Endodermal cell (in vitro differentiated cells): ENCODE measurements around the gene KIAA0513. TPM values are rescaled to one million over a fixed set of nuclear protein-coding genes. Genes with fewer than 3 reads are reported as not detected.

Experiments
- DNase-seq: peaks from one replicate; pipeline ENCODE4 v3.0.0-alpha.2; 2017
- H3K27ac ChIP-seq: 2 replicates; pipeline ENCODE4 v1.5.1; 2013; ENCODE audit warnings: mild to moderate bottlenecking, low read depth, low read length, moderate library complexity
- H3K27me3 ChIP-seq: 2 replicates; pipeline ENCODE4 v1.6.1; 2013; ENCODE audit warnings: mild to moderate bottlenecking, low read length, moderate library complexity; ENCODE audit not compliant: insufficient read depth, control insufficient read depth, poor library complexity, severe bottlenecking
- H3K36me3 ChIP-seq: 2 replicates; pipeline ENCODE4 v1.7.0; 2013; ENCODE audit warnings: mild to moderate bottlenecking, low read length, moderate library complexity; ENCODE audit not compliant: control insufficient read depth, insufficient read depth
- H3K4me1 ChIP-seq: one replicate; pipeline ENCODE4 v1.7.0; 2013; ENCODE audit warnings: low read length; ENCODE audit not compliant: control insufficient read depth, insufficient read depth
- H3K4me3 ChIP-seq: 2 replicates; pipeline ENCODE4 v1.5.1; 2013; ENCODE audit warnings: mild to moderate bottlenecking, low read length, moderate library complexity
- H3K9ac ChIP-seq: 2 replicates; pipeline ENCODE4 v1.6.1; 2013; ENCODE audit warnings: mild to moderate bottlenecking, low read length, moderate library complexity; ENCODE audit not compliant: poor library complexity, severe bottlenecking; ENCODE audit errors: extremely low read depth
- H3K9me3 ChIP-seq: 2 replicates; pipeline ENCODE4 v1.6.1; 2013; ENCODE audit warnings: mild to moderate bottlenecking, low read length, moderate library complexity; ENCODE audit not compliant: control insufficient read depth
- H3K27ac Mint-ChIP-seq: 2 replicates; pipeline ENCODE4 v1.8.0; 2020; ENCODE audit warnings: mixed read lengths
- H3K27me3 Mint-ChIP-seq: 2 replicates; pipeline ENCODE4 v1.8.0; 2021; ENCODE audit warnings: mild to moderate bottlenecking, mixed read lengths; ENCODE audit not compliant: insufficient read depth
- H3K36me3 Mint-ChIP-seq: 2 replicates; pipeline ENCODE4 v1.8.0; 2020; ENCODE audit warnings: low read depth, mixed read lengths
- H3K4me1 Mint-ChIP-seq: 2 replicates; pipeline ENCODE4 v1.8.0; 2020; ENCODE audit warnings: mixed read lengths
- H3K4me3 Mint-ChIP-seq: 2 replicates; pipeline ENCODE4 v1.8.0; 2020; ENCODE audit warnings: mild to moderate bottlenecking, moderate library complexity, mixed read lengths
- H3K9me3 Mint-ChIP-seq: 2 replicates; pipeline ENCODE4 v1.8.0; 2020; ENCODE audit warnings: mild to moderate bottlenecking, mixed read lengths
- WGBS, 2 experiments: methylation state at CpG; one replicate each; pipeline versions ENCODE4 v1.1.5 to v1.1.7; 2013; ENCODE audit warnings: missing lambda C conversion rate in 2 of 2, mixed read lengths in 1 of 2; ENCODE audit not compliant: insufficient coverage in 1 of 2, insufficient read length in 1 of 2; 5-methylcytosine and 5-hydroxymethylcytosine counted together
- total RNA-seq, 2 donors: library from RNA; stranded (reverse); fragmentation: NEBNext Ultra II Directional in 1 of 2; extraction: Animal tissue kit (Norgen Biotek cat#: 25700) in 1 of 2; gene quantifications; 2 replicates in 1 of 2; 3 replicates in 1 of 2; pipeline ENCODE4 v1.2.1, GENCODE V29; 2021
- TF ChIP-seq, protein P1 (sequence below): fragments of 200-600 bp; sonication (generic); conservative IDR thresholded peaks from 2 replicates; pipeline ENCODE4 v1.5.0; 2021; ENCODE audit warnings: antibody characterized with exemption, mild to moderate bottlenecking

KIAA0513 gene
- total RNA-seq, 2 donors from 2014 or later = 9.2 to 16.0 TPM

- peaks cover 5% of the 10 kb centered on the region for H3K36me3 Mint-ChIP-seq
- Histone ChIP-seq H3K9me3 (no peaks in the 10 kb centered on the region), H3K4me3 (peak overlapping the region; percentile 83), H3K36me3 (no peaks in the 10 kb centered on the region), H3K27ac (no peak overlapping the region), H3K4me1 (no peaks in the 10 kb centered on the region), H3K9ac (no peak overlapping the region), H3K27me3 (peaks cover 13% of the 10 kb centered on the region)
- H3K4me3 Mint-ChIP-seq = peak overlapping the region; percentile 76
- TF ChIP-seq, protein P1, sequence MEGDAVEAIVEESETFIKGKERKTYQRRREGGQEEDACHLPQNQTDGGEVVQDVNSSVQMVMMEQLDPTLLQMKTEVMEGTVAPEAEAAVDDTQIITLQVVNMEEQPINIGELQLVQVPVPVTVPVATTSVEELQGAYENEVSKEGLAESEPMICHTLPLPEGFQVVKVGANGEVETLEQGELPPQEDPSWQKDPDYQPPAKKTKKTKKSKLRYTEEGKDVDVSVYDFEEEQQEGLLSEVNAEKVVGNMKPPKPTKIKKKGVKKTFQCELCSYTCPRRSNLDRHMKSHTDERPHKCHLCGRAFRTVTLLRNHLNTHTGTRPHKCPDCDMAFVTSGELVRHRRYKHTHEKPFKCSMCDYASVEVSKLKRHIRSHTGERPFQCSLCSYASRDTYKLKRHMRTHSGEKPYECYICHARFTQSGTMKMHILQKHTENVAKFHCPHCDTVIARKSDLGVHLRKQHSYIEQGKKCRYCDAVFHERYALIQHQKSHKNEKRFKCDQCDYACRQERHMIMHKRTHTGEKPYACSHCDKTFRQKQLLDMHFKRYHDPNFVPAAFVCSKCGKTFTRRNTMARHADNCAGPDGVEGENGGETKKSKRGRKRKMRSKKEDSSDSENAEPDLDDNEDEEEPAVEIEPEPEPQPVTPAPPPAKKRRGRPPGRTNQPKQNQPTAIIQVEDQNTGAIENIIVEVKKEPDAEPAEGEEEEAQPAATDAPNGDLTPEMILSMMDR = no peak
- peaks cover 16% of the 10 kb centered on the region for H3K27me3 Mint-ChIP-seq
- WGBS, 2 experiments = 60 to 64% methylated on average over 9 to 17 of the region's 17 CpGs
- H3K9me3 Mint-ChIP-seq = no peaks in the 10 kb centered on the region
- no peak overlapping the region for H3K27ac Mint-ChIP-seq
- peak; percentile 66 for DNase-seq
- peaks cover 19% of the 10 kb centered on the region for H3K4me1 Mint-ChIP-seq
Observed at GRCh38 chr16:85028685-85029407, 1.3 kb downstream of the KIAA0513 start.

- Histone ChIP-seq H3K36me3 (no peaks in the 10 kb centered on the region), H3K4me1 (no peaks in the 10 kb centered on the region), H3K27me3 (peaks cover 13% of the 10 kb centered on the region), H3K9ac (no peak overlapping the region), H3K4me3 (no peak overlapping the region), H3K27ac (no peak overlapping the region), H3K9me3 (no peaks in the 10 kb centered on the region)
- 18 to 19% methylated on average over 3 to 4 of the region's 4 CpGs for WGBS, 2 experiments
- DNase-seq = peak; percentile 61
- no peak overlapping the region for H3K27ac Mint-ChIP-seq
- peak overlapping the region; percentile 76 for H3K4me3 Mint-ChIP-seq
- TF ChIP-seq, protein P1 = no peak
- H3K27me3 Mint-ChIP-seq = peaks cover 16% of the 10 kb centered on the region
- H3K36me3 Mint-ChIP-seq = peaks cover 5% of the 10 kb centered on the region
- peaks cover 19% of the 10 kb centered on the region for H3K4me1 Mint-ChIP-seq
- H3K9me3 Mint-ChIP-seq = no peaks in the 10 kb centered on the region
Observed at GRCh38 chr16:85029408-85029784, 1.8 kb downstream of the KIAA0513 start.

GRCh38 chr16:85029981-85030401, 2.4 kb downstream of the KIAA0513 start:
- H3K4me1 Mint-ChIP-seq = peaks cover 19% of the 10 kb centered on the region
- no peaks in the 10 kb centered on the region for H3K9me3 ChIP-seq
- H3K27ac Mint-ChIP-seq = no peak overlapping the region
- no peak for DNase-seq
- no peak overlapping the region for H3K4me3 ChIP-seq
- no peaks in the 10 kb centered on the region for H3K36me3 ChIP-seq
- H3K4me3 Mint-ChIP-seq = no peak overlapping the region
- H3K36me3 Mint-ChIP-seq = peaks cover 5% of the 10 kb centered on the region
- no peak overlapping the region for H3K9ac ChIP-seq
- no peak overlapping the region for H3K27ac ChIP-seq
- H3K4me1 ChIP-seq = no peaks in the 10 kb centered on the region
- no peaks in the 10 kb centered on the region for H3K9me3 Mint-ChIP-seq
- TF ChIP-seq, protein P1 = no peak
- WGBS, 2 experiments = 81 to 86% methylated on average over 14 to 16 of the region's 16 CpGs
- peaks cover 16% of the 10 kb centered on the region for H3K27me3 Mint-ChIP-seq
- peaks cover 13% of the 10 kb centered on the region for H3K27me3 ChIP-seq
